Measurements from ENCODE around the gene PRB2.

DNA sequence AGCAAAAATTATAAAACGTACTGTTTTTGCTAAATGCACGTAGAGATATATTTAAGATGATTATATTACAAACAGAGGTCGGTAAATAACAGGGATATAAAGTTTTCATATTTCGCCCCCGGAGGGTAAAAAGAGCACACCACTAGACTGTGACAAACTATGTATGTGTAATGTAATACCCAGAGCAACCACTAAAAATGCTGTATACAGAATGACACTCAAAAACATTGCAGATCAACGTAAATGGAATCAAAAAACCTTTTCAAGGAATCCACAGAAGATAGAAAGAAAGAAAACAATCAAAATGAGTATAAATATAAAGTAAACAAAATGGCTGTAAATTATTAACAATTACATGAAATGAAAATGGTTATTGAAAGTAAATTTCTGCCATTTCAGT, 47.6 kb downstream of the PRB2 start:
- TF ChIP-seq POLR2A (IDR thresholded peaks at IDR 0.05; ENCODE audit: low read length) (no peak), CTCF (IDR thresholded peaks at IDR 0.05) (no peak), HDAC2 (IDR thresholded peaks at IDR 0.05) (no peak), HMGXB4 (CRISPR knock-in tag; IDR thresholded peaks at IDR 0.05; ENCODE audit: borderline replicate concordance) (no peak), REST (IDR thresholded peaks at IDR 0.05) (no peak), FOSB (CRISPR knock-in tag; IDR thresholded peaks at IDR 0.05) (no peak), EP300 (IDR thresholded peaks at IDR 0.05) (no peak), RCOR1 (IDR thresholded peaks at IDR 0.05; ENCODE audit: low read depth, low read length) (no peak), CHD4 (IDR thresholded peaks at IDR 0.05; ENCODE audit: borderline replicate concordance) (no peak), KDM1A (IDR thresholded peaks at IDR 0.05; ENCODE audit: low read depth) (no peak)
- TF ChIP-seq, protein P1, sequence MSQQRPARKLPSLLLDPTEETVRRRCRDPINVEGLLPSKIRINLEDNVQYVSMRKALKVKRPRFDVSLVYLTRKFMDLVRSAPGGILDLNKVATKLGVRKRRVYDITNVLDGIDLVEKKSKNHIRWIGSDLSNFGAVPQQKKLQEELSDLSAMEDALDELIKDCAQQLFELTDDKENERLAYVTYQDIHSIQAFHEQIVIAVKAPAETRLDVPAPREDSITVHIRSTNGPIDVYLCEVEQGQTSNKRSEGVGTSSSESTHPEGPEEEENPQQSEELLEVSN (IDR thresholded peaks at IDR 0.05; ENCODE audit: borderline replicate concordance, low read depth) = no peak
- TF ChIP-seq, protein P2, sequence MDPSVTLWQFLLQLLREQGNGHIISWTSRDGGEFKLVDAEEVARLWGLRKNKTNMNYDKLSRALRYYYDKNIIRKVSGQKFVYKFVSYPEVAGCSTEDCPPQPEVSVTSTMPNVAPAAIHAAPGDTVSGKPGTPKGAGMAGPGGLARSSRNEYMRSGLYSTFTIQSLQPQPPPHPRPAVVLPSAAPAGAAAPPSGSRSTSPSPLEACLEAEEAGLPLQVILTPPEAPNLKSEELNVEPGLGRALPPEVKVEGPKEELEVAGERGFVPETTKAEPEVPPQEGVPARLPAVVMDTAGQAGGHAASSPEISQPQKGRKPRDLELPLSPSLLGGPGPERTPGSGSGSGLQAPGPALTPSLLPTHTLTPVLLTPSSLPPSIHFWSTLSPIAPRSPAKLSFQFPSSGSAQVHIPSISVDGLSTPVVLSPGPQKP (IDR thresholded peaks at IDR 0.05; ENCODE audit: low read depth, low read length) = no peak
